HG03354 (cell line): ENCODE results near the gene SIM1.

Experiments used
- ATAC-seq: cut with Tn5 transposase; IDR thresholded peaks from one replicate; pipeline ENCODE4 v1.9.1; 2021; ENCODE audit warnings: mild to moderate bottlenecking; ENCODE audit not compliant: unreplicated experiment, poor library complexity, severe bottlenecking

SIM1 gene

GRCh38 chr6:100440935-100441334, 23.8 kb downstream of the SIM1 start:
- no peak for ATAC-seq

GRCh38 chr6:100435299-100435698, 29.4 kb downstream of the SIM1 start:
- ATAC-seq: no peak

GRCh38 chr6:100433726-100434435, 30.8 kb downstream of the SIM1 start:
- no peak for ATAC-seq

GRCh38 chr6:100432136-100432535, 32.6 kb downstream of the SIM1 start:
- ATAC-seq: no peak

- no peak for ATAC-seq
These were observed 33.8 kb downstream of the SIM1 start for GRCh38 chr6:100430962-100431361.

GRCh38 chr6:100427452-100427851, 37.3 kb downstream of the SIM1 start:
- ATAC-seq: no peak

DNA sequence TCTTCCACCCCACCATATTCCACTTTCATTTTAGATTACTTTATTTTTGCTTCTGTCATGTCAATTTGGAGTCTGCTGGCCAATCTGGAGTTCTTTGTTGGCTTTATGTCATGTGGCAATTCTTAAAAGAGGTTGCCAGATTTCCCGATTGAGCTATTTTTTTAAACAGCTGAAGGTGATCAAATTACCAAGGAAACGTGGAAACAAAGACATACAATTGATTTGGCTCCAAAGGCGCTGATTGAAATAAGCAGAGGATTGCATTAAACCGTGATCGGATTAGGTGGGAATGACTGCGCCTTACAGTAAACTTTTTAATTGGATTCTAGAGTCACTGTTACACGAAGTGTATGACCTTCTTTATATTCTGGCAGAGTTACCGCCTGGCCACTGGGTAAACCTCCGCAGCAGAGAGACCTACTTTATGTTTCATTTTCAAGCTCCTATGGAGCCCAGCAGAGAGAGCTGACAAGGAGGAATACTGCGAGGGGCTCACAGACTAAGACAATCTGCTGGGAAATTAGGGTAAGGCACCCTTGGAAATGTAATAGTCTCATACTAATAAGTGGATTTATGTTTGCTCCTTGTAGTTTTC, 37.9 kb downstream of the SIM1 start:
- no peak for ATAC-seq

DNA sequence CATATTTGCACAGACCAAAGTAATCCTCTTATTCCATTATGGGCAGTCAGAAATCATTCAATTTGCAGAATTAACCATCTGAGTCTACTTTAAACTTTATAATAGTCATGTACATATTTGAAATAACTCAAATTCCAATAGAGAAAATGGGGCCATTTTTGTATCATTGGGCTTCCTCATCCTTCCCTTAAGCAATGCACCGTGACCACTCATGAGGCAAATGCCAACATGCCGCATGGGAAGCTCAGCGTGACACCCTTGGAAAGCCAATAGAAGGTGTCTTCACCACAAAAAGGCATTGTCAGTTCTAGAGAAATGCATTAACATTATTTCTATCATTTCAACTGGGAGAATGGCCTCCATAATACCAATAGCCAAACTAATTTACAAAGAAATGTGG, 38.5 kb downstream of the SIM1 start:
- ATAC-seq: no peak

GRCh38 chr6:100420711-100421110, 44.0 kb downstream of the SIM1 start:
- no peak for ATAC-seq

- ATAC-seq: no peak
These were observed 47.7 kb downstream of the SIM1 start for GRCh38 chr6:100417036-100417435.

- ATAC-seq: no peak
These were observed 49.0 kb downstream of the SIM1 start for GRCh38 chr6:100415768-100416167.

GRCh38 chr6:100412872-100413271, 51.8 kb downstream of the SIM1 start:
- no peak for ATAC-seq

GRCh38 chr6:100404051-100404450, 60.7 kb downstream of the SIM1 start:
- no peak for ATAC-seq

- no peak for ATAC-seq
These were observed 71.2 kb downstream of the SIM1 start for GRCh38 chr6:100393493-100393892.

- no peak for ATAC-seq
These were observed 72.3 kb downstream of the SIM1 start for GRCh38 chr6:100392423-100392822.

- no peak for ATAC-seq
These were observed 75.7 kb downstream of the SIM1 start for GRCh38 chr6:100388868-100389519.

GRCh38 chr6:100382767-100383195, 81.9 kb downstream of the SIM1 start:
- ATAC-seq: no peak

DNA sequence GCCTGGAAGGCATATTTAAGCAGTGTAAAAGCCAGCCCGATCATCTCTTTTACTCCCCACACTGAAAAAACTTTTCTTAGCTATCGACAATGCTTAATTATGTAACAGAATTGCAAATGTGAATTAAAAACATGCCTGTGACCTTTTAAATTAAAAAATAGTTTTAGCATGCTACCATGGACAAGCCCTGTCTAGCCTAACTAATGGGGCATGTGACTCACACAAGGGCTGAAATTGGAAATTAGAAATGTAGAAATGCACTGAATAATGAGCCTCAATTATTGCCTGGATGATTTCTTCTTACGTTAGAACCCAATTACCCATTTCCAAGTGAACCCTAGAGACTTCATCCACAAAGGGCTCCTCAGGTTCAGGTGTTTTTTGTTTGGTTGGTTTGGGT, 82.7 kb downstream of the SIM1 start:
- ATAC-seq: no peak

DNA sequence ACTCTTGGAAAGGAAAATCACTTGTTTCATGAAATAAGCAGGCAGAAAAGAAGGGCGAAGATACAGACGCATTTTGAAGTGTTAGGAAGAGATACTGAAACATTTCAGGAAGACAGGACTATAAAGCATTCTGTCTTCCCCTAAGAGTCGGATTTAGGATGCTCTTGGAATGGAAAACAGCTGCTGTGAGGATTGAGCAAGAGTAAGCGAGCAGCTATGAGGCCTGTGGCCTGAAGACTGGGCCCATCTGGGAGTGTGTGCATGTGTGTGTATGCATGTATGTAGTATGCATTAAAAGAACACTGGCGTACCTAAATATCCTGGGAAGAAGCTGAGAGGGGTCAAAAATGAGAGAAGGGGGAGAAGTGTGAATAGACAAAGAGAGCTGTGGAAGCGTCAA, 83.6 kb downstream of the SIM1 start:
- no peak for ATAC-seq

DNA sequence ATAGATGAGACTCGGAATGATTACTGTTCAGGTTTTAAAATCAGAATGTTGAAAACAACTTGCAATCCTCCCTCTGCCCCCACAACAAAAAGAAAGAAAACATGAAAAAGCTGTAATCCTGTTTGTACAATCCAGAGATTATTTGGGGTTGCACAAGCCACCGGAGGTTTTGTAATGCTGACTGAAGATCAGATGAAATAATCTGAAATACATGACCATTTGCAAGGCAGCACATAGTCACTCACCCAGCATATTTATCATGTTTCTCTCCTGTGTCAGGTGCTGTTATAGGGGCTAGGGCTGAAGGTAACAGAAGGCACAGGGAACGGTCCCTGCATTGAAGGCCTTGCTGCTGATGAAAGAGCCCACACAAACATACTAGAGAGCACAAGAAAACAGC, 85.3 kb downstream of the SIM1 start:
- no peak for ATAC-seq

DNA sequence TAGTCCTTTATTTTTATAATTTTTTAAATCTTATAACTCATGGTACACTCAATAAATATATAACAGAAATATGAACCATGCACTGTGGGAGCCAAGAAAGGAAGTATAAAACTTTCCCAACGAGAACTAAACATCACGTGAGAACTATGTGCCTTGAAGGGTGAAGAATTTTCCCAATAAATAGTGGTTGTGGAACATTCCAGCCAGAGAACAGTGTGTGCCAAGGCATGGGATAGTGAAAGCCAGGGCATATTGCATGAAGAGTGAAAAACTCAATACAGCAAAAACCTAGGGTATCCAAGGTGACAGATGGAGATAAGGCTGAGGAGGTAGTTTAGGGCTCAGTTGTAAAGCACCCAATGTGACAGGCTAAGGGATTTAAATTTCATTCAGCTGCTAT, 86.1 kb downstream of the SIM1 start:
- no peak for ATAC-seq
